Measurements from ENCODE around the gene KCNJ10. TPM values are rescaled to one million over a fixed set of nuclear protein-coding genes. Genes with fewer than 3 reads are reported as not detected.
"Not testable (repeated sequence)": the region's sequence is repeated elsewhere in the genome, so short reads cannot be mapped to it uniquely, and the experiment has no call there.

KCNJ10 gene
- total RNA-seq, 1 experiment from 2014 or later: not detected

DNA sequence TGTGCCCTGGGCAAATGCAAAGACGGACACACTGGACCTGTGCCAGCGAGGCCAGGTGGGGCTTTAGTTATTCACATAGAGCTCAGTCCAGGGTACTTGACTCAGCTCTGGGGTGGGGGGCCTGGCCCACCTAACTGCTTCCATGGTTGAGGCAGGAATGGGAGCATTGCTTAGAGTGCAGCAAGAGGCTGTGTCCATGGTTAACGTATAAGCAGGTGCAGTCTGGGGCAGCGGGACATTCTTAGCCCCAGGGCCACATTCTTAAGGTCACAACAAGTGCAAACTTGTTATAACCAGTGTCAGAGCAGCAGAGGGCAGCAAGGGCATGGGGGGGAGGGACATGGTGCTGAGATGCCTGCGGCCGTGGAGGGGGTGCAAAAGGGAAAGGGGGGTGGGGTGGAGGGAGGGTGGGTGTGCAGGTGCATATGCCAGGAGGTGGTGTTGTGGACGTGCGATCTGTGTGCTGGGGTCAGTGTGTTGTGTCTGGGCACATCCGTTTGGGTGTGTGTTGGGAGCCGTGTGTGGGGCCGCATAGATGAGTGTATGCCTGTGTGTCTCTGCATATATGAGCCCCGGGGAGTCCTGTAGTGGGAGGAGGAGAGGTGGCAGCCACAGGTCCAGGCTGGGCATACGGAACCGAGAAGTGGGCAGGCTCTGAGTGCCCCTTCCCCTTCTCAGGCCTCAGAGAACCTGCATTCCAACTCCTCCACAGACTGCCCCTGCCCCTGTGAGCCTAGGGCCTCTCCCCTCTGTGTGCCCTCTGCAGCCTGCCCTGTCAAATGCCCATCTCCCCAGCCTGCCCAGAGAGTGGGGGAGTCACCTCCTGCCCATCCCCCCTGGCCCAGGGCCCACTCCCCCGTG is 8.4 kb downstream of the KCNJ10 start:
- no peak for DNase-seq (ENCODE audit: low read depth)

DNA sequence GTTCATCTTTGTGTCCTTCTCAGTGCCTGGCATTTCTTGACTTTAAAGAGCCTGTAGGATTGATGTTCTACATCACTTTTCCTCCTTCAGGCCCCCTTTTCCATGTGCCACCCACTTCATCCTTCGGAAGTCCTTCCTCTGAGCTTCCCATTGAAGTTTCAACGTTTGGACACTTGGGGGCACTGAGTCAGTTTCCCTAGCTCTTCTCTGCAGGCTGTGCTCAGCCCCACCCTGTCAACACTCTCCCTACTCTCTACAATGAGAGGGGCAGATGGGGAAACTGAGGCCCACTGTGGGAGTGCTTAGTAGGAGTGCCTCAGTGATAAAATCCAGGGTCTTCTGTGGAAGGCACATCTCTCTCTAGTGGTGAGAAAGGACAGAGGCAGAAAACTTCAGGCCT is 11.9 kb downstream of the KCNJ10 start:
- no peak for DNase-seq (ENCODE audit: low read depth)

DNA sequence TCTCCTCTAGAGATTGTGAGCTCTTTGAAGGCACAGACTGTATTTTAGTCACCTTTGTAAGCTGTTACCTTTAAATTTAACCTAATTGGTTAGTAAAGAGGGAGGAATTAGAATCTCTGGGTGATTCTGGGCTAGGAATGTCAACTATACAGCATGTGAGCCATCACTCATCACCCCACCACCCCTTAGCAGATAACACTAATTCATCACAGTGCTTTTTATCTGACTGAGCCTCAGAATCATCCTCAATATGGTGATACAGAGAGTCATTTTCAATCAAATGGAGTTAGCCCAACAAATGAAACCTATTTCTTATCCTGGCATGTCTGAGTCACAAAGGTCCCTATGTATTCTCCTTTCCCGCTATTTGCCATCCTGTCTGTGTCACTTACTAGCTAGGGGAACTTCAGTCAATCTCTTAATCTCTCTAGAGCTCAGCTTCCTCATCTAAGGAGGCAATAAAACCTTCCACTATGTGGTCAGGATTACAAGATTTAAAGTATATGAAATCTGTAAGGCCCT is 13.3 kb downstream of the KCNJ10 start:
- DNase-seq (ENCODE audit: low read depth): no peak

DNA sequence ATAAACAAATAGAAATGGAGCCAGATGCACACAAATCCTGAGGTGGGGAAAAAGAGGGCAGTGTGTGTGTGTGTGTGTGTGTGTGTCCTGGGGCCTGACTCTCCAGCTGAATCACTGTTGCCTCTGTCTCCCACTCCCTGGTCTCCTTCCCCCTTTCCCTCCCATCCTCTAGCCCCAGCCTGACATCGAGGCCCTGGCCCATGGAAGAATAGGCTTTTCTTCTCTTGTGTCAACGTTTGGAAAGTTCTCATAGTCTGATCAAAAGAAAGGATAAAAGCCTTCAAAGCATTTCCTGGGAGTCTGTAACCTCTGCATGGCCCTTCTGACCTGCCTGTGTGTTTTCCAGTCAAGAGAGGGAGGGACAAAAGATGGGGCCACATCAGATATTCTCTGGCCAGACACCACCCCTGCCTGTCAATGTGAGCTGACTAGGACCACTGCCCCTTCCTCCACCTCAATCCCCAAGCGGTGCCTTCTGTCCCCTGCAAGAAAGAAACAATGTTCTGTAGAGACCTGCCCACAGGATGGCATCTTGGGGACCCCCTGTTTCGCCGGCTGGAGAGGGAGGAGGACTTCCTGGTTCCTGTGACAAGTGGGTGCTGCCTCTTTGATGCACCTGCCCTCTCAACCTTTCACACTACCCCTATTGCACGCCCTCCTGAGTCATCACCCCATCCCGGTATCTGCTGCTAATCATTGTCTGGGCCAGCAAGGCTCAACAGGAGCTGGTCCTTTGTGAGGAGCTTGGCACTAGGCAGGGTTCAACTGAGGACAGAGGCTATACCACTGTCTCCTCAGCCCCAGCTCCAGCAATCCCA is 16.2 kb downstream of the KCNJ10 start:
- no peak for DNase-seq (ENCODE audit: low read depth)

DNA sequence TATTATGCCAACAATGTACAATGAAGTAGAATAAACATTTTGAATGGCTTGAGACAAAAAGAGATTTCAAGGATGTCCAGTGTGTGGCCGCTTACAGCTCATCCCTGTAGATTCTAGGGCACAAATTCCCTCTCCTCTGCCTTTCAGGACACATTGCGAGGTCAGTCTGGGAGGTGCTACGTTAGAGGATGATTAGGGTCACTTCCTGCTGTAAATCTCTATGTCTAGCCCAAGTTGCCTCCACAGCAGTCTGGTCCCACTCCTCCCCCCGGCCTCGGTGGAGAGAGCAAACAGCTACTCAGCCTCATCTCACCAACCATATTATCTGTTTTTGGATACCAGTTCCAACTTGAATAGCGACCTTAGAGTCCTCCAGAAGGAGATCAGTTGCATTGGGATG is 17.0 kb downstream of the KCNJ10 start:
- DNase-seq (ENCODE audit: low read depth): no peak

DNA sequence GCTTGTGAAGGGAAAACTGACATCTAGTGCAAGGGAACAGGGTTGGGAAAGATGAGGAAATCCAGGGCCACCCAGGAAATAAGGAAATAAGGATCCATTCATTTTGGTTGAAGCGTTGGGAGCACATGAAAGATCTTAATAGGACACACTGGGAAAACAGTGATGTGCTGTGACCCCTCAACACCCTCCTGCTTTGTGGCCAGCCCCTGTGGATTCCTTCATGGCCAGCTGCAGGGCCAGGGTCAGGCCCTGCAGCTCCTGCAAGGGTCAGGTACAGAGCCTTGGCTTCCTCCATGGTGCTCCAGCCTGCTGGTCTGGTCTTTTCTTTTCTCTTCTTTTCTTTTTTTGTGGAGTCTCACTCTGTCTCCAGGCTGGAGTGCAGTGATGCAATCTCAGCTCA is 19.3 kb downstream of the KCNJ10 start:
- DNase-seq (ENCODE audit: low read depth): no peak

DNA sequence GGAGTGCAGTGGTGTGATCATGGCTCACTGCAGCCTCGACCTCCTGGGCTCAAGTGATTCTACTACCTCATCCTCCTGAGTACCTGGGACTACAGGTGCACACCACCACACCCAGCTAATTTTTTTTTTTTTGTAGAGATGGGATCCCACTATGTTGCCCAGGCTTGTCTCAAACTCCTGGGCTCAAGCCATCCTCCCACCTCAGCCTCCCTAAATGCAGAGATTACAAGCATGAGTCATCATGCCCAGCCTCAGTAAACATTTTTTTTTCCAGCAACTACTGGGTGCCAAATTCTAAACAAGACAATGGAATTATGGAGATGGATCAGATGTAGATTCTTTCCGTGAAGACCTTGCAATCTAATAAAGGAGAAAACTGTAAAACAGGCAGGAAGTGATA is 19.8 kb downstream of the KCNJ10 start:
- not testable (repeated sequence) for DNase-seq (ENCODE audit: low read depth)

DNA sequence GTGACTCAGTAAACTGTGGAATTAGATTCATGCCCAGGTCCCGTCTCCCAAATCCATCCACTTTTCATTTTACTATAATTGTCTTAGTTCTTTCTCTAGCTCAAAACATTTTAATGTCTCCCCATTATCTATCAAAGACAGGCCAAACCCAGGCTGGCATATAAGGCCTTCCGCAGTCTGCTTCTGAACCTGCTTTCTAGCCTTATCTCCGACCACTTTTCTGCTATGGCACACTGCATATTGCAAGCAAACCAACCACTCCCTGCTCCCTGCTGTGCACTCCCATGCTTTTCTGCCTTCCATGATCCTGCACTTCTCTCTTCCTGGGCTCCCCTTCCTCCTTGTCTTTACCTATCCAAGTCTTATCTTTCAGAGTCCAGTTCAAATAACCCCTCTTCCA is 20.9 kb downstream of the KCNJ10 start:
- DNase-seq (ENCODE audit: low read depth): no peak

DNA sequence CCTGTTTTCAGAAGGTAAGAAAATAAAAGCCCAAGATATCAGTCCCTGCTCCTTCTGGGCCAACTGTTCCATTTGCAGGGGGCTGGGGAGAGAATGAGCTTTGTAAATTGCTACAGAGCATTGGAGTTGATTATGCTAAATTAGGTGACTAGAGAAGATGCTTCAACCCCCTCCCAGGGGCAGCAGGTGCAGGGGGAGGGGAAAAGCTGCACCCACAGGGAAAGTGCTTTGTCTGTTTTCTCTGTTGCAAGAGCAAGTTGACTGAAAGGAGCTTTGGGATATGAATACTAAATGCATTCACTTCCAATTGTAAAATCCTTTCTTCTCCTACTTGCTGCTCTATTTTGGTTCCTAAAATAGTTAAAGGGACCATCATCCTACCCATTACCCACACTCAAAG is 21.6 kb downstream of the KCNJ10 start:
- DNase-seq (ENCODE audit: low read depth): no peak

DNA sequence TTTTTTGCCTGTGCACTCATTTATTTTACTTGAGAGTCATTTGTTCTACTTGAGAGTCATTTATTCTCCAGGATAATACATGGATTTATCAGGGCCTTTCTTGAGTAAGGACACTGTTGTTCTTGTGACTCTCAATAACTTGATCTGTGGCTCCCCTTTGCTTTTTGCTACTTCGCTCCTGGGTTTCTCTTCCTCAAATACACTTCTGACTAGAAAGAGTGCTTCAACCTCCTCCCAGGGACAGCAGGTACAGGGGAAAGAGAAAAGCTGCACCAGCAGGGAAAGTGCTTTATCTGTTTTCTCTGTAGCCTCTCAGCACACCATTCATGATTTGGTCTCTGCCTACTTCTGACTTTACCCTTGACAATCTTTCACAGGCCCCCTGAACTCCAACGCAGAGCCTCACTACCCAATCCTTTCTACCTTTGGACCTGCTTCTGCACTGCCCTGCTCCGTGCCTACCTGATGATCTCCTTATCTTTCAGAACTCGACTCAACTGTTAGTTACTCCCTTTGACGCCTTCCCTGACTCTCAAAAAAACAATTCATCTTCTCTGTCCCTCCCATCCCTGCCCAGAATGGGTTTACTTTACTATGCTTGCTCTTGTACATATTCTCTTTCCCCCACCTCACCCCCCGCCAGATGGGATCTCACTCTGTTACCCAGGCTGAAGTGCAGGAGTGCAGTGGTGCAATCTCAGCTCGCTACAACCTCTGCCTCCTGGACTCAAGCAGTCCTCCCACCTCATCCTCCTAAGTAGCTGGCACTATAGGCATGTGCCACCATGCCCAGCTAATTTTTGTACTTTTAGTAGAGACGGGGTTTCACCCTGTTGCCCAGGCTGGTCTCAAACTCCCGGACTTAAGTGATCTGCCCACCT is 22.6 kb downstream of the KCNJ10 start:
- DNase-seq (ENCODE audit: low read depth): no peak

DNA sequence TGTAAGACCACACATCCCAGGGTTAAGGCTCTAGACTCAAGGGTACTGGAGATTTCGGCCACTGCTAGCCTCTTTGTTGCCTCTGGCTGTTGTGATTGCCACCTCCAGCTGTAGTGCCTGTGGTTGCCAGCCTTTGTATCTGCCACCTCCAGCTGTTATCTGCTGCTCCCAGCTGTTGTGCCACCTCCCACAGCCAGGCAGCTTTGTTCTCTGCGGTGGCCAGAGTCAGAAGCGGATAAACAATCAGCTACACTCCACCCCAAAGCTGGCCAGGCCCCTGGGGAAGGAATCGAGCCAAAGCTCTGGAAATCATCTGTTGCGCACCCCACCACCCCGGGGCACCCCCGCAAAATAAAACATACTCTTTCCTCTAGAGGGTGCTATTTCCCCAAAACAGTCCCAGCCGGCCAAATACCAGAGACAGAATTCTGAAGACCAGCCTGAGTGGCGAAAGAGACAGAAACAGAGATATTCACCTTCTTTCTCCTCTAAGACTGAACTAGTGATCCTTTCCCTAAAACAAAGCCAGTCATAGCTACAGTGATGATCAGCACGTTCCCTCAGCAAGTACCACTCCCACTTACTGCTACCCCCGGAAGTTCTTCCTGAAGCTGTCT is 23.4 kb downstream of the KCNJ10 start:
- DNase-seq (ENCODE audit: low read depth): peak; percentile 93

DNA sequence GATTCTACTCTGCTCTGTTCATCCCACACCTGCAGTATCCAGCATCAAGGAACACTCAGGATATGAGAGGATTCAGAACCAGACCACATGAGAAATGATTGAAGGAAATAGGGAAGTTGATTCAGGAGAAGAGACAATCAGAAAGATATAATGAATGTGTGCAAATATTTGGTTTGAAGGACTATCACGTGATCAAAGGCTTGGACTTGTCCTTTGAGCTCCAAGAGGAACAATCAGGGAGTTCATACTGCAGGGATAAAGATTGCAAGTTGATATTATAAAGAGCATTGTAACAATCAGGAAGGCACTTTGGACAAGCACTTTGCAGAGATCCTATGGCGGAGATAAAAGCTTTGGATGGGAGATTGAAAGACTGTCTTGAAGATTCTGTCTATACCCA is 24.3 kb downstream of the KCNJ10 start:
- DNase-seq (ENCODE audit: low read depth): no peak

DNA sequence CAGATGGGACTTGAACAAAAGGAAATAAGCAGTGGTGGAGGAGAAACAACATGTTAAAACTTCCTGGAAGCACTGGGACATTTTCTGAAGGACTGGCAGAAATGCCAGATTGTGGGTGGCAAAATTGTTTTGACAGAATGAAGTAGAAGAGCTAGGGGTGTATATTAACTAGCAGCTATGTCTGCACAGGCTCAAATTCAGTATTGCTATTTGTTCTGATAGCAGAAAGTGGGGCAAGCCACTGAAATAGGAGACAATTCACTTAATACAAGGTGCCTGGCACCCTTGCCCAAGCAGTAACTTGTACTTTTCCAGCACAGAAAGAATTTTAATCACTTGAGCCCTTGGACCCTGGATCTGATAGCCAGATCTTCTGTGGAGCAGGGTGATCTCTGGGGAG is 26.4 kb downstream of the KCNJ10 start:
- no peak for DNase-seq (ENCODE audit: low read depth)

DNA sequence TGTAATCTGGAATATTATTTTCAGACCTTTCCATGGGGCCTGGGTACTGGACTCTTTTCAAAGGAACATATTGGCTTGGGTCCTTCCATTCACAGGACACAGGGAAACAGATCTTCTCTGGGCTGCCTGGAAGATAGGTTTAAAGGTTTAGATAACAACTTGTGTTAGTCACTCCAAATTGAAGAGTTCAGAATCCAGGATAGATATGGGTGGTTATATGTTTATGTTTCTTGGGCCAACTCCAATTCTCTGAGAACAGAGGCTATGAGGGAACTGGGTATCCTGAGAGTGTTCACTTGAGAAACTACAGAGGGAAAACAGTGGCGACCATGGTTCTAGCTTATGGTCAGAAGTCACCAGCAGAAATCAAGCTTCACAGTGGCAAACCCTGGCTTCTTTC is 29.5 kb downstream of the KCNJ10 start:
- no peak for DNase-seq (ENCODE audit: low read depth)

DNA sequence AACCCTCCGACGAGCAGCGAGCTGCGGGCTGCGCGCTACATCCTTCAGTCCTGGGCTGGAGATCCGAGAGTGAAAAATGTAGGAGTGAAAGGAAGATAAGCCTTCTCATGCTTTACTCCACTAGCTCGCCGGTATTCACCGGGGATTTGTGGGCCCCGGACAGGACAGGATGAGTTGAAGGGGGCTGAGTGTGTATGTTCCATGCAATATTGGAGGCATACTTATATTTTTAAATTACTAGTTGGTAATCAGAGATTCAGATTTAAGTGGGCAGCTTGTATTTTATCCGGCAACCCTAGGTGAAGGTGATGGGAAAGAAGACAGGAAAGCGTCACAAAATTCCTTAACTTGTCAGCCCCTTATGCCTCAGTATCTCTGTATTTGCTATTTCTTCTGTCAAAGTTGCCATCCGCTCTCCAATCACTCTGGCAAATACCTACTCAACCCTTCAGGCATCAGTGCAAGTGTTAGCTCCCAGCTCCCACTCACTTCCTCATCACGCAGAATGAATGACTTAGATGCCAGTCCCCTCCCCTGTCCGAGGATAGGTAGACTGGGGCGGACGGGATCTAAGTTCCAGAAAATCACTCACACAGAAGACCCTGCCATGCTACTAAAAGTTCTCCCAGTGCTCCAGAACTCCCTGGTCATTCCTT is 37.7 kb downstream of the KCNJ10 start:
- no peak for DNase-seq (ENCODE audit: low read depth)

DNA sequence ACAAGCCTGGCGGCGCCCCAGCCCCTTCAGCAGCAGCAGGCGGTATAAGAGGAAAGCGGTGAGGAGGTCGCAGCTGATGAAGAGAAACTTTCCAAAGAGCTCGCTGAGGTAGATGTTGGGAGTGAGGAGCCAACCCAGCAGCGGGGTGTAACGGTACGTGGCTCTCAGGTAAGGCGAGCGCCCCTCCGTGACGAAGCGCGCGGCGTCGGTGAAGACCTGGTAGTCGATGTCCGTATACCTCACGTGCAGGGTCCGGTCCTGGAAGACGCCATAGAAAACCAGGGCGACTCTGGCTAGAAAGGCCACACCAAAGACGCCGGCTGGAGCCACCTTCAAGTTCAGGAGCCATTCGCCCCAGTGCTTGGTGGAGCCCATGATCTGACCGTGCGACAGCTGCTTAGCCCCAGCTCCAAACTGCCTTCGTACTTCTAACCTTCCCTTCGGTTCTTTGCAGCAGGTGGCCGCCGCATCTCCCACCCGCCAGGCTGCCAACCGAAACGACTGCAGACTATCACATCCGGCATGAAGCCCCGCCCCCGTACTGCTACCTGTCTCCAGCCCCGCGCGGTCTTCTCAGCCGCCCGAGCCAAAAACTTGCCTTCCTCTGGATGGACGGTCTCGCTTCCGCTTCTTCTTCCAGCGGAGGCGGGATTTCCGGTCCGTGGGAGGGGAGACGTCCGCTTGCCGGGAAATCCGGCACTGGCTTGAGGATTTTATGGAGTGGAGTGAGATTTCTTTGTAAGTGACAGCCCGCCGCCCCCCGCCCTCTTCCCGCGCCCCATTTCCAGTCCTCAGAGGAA is 38.4 kb downstream of the KCNJ10 start, which contains the start of gene PIGM:
PIGM (minus strand) TSS at position 626 of the 800 bp plus-strand sequence; CDS start at position 375, 251 bp downstream.
- peak; percentile 84 for DNase-seq (ENCODE audit: low read depth)

DNA sequence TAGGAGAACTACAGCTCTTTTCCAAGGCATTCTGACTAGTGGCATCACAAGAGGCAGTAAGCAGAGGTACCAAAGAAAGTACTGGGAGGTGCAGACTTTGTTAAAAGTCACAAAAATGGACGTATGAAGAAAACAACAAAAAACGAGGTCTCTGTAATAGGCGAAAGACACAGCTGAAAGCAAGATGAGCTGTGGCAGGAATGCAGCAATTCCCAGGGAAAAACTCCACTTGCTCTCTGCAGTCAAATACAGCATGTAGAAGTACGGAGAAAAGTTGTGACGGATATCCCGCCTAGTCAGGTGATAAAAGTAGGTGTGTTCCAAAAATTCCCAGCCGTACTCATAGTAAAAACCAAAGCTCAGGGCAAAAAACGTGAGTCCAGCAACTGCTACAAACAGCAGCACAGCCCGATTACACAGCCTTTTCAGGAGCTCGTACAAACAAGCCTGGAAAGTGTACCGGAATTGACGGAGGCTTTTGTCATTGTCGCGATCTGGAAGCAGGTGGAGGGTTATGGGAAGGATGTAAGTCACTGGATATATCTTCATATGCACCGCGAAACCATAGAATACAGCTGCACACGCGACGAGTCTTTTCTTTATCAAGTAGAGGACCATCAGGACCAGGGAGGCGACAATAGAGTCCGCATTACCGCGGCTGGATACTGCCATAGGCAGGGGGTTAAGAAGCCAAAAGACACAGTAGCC is 39.1 kb downstream of the KCNJ10 start:
- no peak for DNase-seq (ENCODE audit: low read depth)

DNA sequence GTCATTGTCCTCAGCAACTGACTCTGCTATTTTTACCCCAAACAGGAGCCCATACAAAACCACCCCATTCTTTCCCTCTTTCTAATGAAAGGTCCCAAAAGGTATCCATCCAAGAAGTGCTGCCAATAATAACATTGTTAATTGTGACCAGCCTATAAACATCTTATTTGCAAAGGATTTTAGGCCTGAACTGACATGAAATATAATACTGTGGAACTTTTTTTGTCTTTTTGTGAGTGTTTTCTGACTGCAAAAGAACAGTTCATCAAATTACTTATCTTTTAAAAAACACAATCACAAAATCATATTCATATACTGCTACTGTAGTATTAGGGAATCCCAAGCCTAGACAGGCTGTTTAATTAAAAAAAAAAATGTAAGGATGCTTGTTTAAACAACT is 41.5 kb downstream of the KCNJ10 start:
- no peak for DNase-seq (ENCODE audit: low read depth)

DNA sequence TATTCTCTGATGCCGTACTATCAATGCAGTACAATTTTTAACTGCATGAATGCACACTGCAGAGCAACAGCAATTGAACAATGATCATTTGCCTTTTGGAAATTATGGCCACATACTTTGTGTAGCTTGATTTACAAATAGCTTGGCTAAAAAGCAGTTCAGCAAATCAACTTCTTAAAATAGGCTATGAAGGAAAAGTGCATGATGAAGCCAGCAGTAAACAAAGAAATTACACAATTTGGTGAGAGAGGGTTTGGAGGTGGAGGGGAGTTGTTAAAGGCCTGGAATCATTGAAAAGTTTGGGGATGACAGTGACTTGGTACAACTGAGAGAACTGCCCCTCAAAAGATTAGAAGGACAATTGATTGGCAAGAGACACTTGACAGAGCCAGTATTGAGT is 44.6 kb downstream of the KCNJ10 start:
- DNase-seq (ENCODE audit: low read depth): no peak

Data from LHCN-M2 (cell line).